HepG2 (cell line): Measurements from ENCODE around the gene ACSF3. TPM values are rescaled to one million over a fixed set of nuclear protein-coding genes. Genes with fewer than 3 reads are reported as not detected.

ENCODE experiments used
- ARNT ChIP-seq: fragments of 450-650 bp; IDR thresholded peaks from 2 replicates; pipeline ENCODE4 v1.6.1; 2017
- ATAD3A ChIP-seq: sonication (generic); formaldehyde crosslinking; IDR thresholded peaks from 2 replicates; pipeline ENCODE4 v1.4.0; 2020; ENCODE audit warnings: missing genetic modification reagents
- CENPBD1 ChIP-seq: sonication (generic); formaldehyde crosslinking; IDR thresholded peaks from 2 replicates; pipeline ENCODE4 v1.8.0; 2022; ENCODE audit warnings: missing genetic modification reagents, low read depth, mild to moderate bottlenecking, borderline replicate concordance
- MYPOP ChIP-seq: sonication (generic); formaldehyde crosslinking; IDR thresholded peaks from 2 replicates; pipeline ENCODE4 v1.8.1; 2023; ENCODE audit warnings: mild to moderate bottlenecking, moderate library complexity, missing genetic modification reagents
- RARG ChIP-seq: sonication (generic); formaldehyde crosslinking; IDR thresholded peaks from 2 replicates; pipeline ENCODE4 v1.4.0; 2020; ENCODE audit warnings: low read depth, mild to moderate bottlenecking, missing genetic modification reagents
- RBM39 ChIP-seq: fragments of 200-400 bp; formaldehyde crosslinking; IDR thresholded peaks from one replicate; pipeline ENCODE4 v1.6.1; 2018; ENCODE audit warnings: antibody characterized with exemption, mild to moderate bottlenecking, low read depth, low read length; ENCODE audit not compliant: poor library complexity, severe bottlenecking
- RFX1 ChIP-seq: fragments of 450-650 bp; IDR thresholded peaks from 2 replicates; pipeline ENCODE4 v1.6.1; 2017
- TFE3 ChIP-seq: IDR thresholded peaks from 2 replicates; pipeline ENCODE4 v1.6.1; 2016
- WIZ ChIP-seq: sonication (generic); formaldehyde crosslinking; IDR thresholded peaks from 2 replicates; pipeline ENCODE4 v1.5.1; 2020; ENCODE audit warnings: mild to moderate bottlenecking, missing genetic modification reagents
- ZFP82 ChIP-seq: sonication (generic); formaldehyde crosslinking; IDR thresholded peaks from 2 replicates; pipeline ENCODE4 v1.5.1; 2020; ENCODE audit warnings: mild to moderate bottlenecking, missing genetic modification reagents, borderline replicate concordance
- ZKSCAN1 ChIP-seq: fragments of 150-350 bp; IDR thresholded peaks from 2 replicates; pipeline ENCODE4 v1.6.1; 2014; ENCODE audit warnings: low read length
- ZNF282 ChIP-seq: fragments of 450-650 bp; IDR thresholded peaks from 2 replicates; pipeline ENCODE4 v1.6.1; 2018; ENCODE audit not compliant: partially characterized antibody
- ZNF432 ChIP-seq: sonication (generic); formaldehyde crosslinking; IDR thresholded peaks from 2 replicates; pipeline ENCODE4 v1.5.0; 2020; ENCODE audit warnings: missing genetic modification reagents, mild to moderate bottlenecking, borderline replicate concordance
- ZNF564 ChIP-seq: sonication (generic); formaldehyde crosslinking; IDR thresholded peaks from 2 replicates; pipeline ENCODE4 v1.8.1; 2023; ENCODE audit warnings: mild to moderate bottlenecking, missing genetic modification reagents
- ZNF574 ChIP-seq: sonication (generic); formaldehyde crosslinking; IDR thresholded peaks from 2 replicates; pipeline ENCODE4 v1.4.0; 2020; ENCODE audit warnings: missing genetic modification reagents
- ZNF619 ChIP-seq: sonication (generic); formaldehyde crosslinking; IDR thresholded peaks from 2 replicates; pipeline ENCODE4 v1.4.0; 2020; ENCODE audit warnings: mild to moderate bottlenecking, missing genetic modification reagents
- ZNF644 ChIP-seq: IDR thresholded peaks from 2 replicates; pipeline ENCODE4 v1.6.1; 2016; ENCODE audit warnings: low read depth
- ZNF777 ChIP-seq: sonication (generic); formaldehyde crosslinking; IDR thresholded peaks from 2 replicates; pipeline ENCODE4 v1.4.0; 2020; ENCODE audit warnings: missing genetic modification reagents
- polyA plus RNA-seq, 8 experiments: library from polyadenylated mRNA; depleted of rRNA in 3 of 8; stranded (reverse) in 7 of 8; unstranded in 1 of 8; fragments of >200 nt; fragmentation: Illumina TruSeq in 4 of 8; extraction: Trizol in 4 of 8; gene quantifications; 2 replicates each; pipeline versions ENCODE4 v1.2.1 to v1.2.3, GENCODE V29; 2011 to 2016; ENCODE audit warnings: low read depth in 4 of 8, missing spikeins in 1 of 8, mixed read lengths in 1 of 8; ENCODE audit not compliant: insufficient read depth in 1 of 8
- total RNA-seq, 5 experiments: library from RNA; depleted of rRNA; stranded (reverse); fragments of >200 nt; fragmentation: Illumina TruSeq; extraction: Trizol; gene quantifications; 2 replicates each; pipeline ENCODE4 v1.2.3, GENCODE V29; 2016; ENCODE audit warnings: low read depth in 1 of 5
- TF ChIP-seq, protein P1 (sequence below): sonication (generic); formaldehyde crosslinking; IDR thresholded peaks from 2 replicates; pipeline ENCODE4 v1.4.0; 2020; ENCODE audit warnings: low read depth, mild to moderate bottlenecking, missing genetic modification reagents
- TF ChIP-seq, protein P2 (sequence below): sonication (generic); formaldehyde crosslinking; IDR thresholded peaks from 2 replicates; pipeline ENCODE4 v1.5.0; 2020; ENCODE audit warnings: mild to moderate bottlenecking, missing genetic modification reagents, borderline replicate concordance

The ACSF3 gene
- total and polyA plus RNA-seq, 2 of the 13 experiments (the other 11 are each of a cell fraction or from before 2014, with no cell fraction given), result 14.9 to 30.6 TPM

GRCh38 chr16:89197633-89198416 lies 104.2 kb downstream of the ACSF3 start (continued):
- no peak for TF ChIP-seq ZFP82 (CRISPR knock-in tag)
- TF ChIP-seq RFX1, result no peak
- TF ChIP-seq ZNF644 (CRISPR knock-in tag), result peak; percentile 69
- peak; percentile 72 for TF ChIP-seq RBM39
- TF ChIP-seq ARNT, result no peak
- TF ChIP-seq, protein P1, sequence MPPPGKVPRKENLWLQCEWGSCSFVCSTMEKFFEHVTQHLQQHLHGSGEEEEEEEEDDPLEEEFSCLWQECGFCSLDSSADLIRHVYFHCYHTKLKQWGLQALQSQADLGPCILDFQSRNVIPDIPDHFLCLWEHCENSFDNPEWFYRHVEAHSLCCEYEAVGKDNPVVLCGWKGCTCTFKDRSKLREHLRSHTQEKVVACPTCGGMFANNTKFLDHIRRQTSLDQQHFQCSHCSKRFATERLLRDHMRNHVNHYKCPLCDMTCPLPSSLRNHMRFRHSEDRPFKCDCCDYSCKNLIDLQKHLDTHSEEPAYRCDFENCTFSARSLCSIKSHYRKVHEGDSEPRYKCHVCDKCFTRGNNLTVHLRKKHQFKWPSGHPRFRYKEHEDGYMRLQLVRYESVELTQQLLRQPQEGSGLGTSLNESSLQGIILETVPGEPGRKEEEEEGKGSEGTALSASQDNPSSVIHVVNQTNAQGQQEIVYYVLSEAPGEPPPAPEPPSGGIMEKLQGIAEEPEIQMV, result peak; percentile 51; the same call in 1 of the 2 replicates
- TF ChIP-seq, protein P2, sequence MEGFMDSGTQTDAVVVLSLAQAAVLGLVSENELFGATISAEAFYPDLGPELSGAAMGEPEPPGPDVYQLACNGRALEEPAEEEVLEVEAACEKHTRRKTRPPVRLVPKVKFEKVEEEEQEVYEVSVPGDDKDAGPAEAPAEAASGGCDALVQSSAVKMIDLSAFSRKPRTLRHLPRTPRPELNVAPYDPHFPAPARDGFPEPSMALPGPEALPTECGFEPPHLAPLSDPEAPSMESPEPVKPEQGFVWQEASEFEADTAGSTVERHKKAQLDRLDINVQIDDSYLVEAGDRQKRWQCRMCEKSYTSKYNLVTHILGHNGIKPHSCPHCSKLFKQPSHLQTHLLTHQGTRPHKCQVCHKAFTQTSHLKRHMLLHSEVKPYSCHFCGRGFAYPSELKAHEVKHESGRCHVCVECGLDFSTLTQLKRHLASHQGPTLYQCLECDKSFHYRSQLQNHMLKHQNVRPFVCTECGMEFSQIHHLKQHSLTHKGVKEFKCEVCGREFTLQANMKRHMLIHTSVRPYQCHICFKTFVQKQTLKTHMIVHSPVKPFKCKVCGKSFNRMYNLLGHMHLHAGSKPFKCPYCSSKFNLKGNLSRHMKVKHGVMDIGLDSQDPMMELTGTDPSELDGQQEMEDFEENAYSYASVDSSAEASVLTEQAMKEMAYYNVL (CRISPR knock-in tag), result peak; percentile 78; the same call in 1 of the 2 replicates
- no peak for TF ChIP-seq ZNF777 (CRISPR knock-in tag)
- no peak for TF ChIP-seq ZNF432 (CRISPR knock-in tag)
- TF ChIP-seq RARG (CRISPR knock-in tag), result no peak
- peak; percentile 75 for TF ChIP-seq TFE3
- TF ChIP-seq ZNF574 (CRISPR knock-in tag), result no peak
- peak; percentile 89; the same call in 1 of the 2 replicates for TF ChIP-seq MYPOP (CRISPR knock-in tag)
- no peak for TF ChIP-seq ATAD3A (CRISPR knock-in tag)
- peak; percentile 83; the same call in 1 of the 2 replicates for TF ChIP-seq ZNF564 (CRISPR knock-in tag)
- no peak for TF ChIP-seq ZKSCAN1
- no peak for TF ChIP-seq WIZ (CRISPR knock-in tag)
- peak; percentile 46; the same call in 1 of the 2 replicates for TF ChIP-seq ZNF619 (CRISPR knock-in tag)
- no peak for TF ChIP-seq ZNF282
- TF ChIP-seq CENPBD1 (CRISPR knock-in tag), result no peak
